HL-60 (cell line): ENCODE results near the gene KLHL42.

Experiments
- CTCF ChIP-seq: IDR thresholded peaks from one replicate; pipeline ENCODE4 v1.5.1; 2011; ENCODE audit warnings: low read length, control low read depth, inconsistent platforms; ENCODE audit not compliant: insufficient read depth
- POLR2AphosphoS5 ChIP-seq: IDR thresholded peaks from 2 replicates; pipeline ENCODE4 v1.6.1; 2012; ENCODE audit warnings: low read depth
- REST ChIP-seq: IDR thresholded peaks from 2 replicates; pipeline ENCODE4 v1.6.1; 2012; ENCODE audit warnings: low read depth; ENCODE audit not compliant: insufficient replicate concordance

- TF ChIP-seq CTCF (no peak), POLR2AphosphoS5 (no peak), REST (no peak)
Observed at GRCh38 chr12:27806259-27806658, 26.2 kb downstream of the KLHL42 start.
